Endothelial cell of umbilical vein (primary cell): Measurements from ENCODE around the gene PANK2. TPM values are rescaled to one million over a fixed set of nuclear protein-coding genes. Genes with fewer than 3 reads are reported as not detected.

ENCODE experiments used
- BruUV-seq: library from RNA; stranded (reverse); fragments of 400-500 nt; replicated peaks from 2 replicates; lab custom pipeline; 2021; lab: Mats Ljungman, UMichigan
- CTCF ChIA-PET: fragments of 300-600, 350-600 bp; sonication (Branson Sonifier 250); formaldehyde crosslinking; loops from one replicate; lab custom pipeline; 2021; ENCODE audit warnings: antibody characterized with exemption, inconsistent platforms; lab: Charles Lee
- POLR2A ChIA-PET: fragments of 300-600, 350-600 bp; sonication (Branson Sonifier 250); formaldehyde crosslinking; loops from one replicate; lab custom pipeline; 2021; ENCODE audit warnings: antibody characterized with exemption, inconsistent platforms; lab: Charles Lee
- DNase-seq: peaks from one replicate; pipeline ENCODE4 v3.0.0-alpha.2; 2011; ENCODE audit warnings: low read depth, low spot score
- FAIRE-seq: peaks from 2 replicates; lab custom pipeline; 2011; peaks lifted over from hg19 to GRCh38; lab: Jason Lieb, UNC
- H2AFZ ChIP-seq: 2 replicates; pipeline ENCODE4 v1.6.0; 2012; ENCODE audit warnings: low read depth, low read length, control low read depth, inconsistent platforms
- H3K27ac ChIP-seq: 2 replicates; pipeline ENCODE4 v1.5.1; 2011; ENCODE audit warnings: low read depth, mild to moderate bottlenecking, control low read depth, low read length, moderate library complexity; ENCODE audit not compliant: insufficient read depth
- H3K27me3 ChIP-seq, 2 experiments: 2 replicates each; pipeline versions ENCODE4 v1.6.0 to v1.6.1; 2011; ENCODE audit warnings: low read length in 2 of 2, mixed read lengths in 1 of 2; ENCODE audit not compliant: control insufficient read depth in 2 of 2, insufficient read depth in 2 of 2
- H3K36me3 ChIP-seq, 2 experiments: 2 replicates in 1 of 2; 3 replicates in 1 of 2; pipeline ENCODE4 v1.5.1; 2011; ENCODE audit warnings: low read length in 2 of 2, mild to moderate bottlenecking in 1 of 2, moderate library complexity in 1 of 2; ENCODE audit not compliant: control insufficient read depth in 2 of 2, insufficient read depth in 2 of 2; ENCODE audit errors: extremely low read depth in 1 of 2
- H3K4me1 ChIP-seq: 3 replicates; pipeline ENCODE4 v1.5.1; 2011; ENCODE audit warnings: mild to moderate bottlenecking, low read length; ENCODE audit not compliant: control insufficient read depth, insufficient read depth; ENCODE audit errors: extremely low read depth
- H3K4me2 ChIP-seq: 2 replicates; pipeline ENCODE4 v1.6.1; 2011; ENCODE audit warnings: low read length, control low read depth, mixed read lengths; ENCODE audit not compliant: insufficient read depth
- H3K4me3 ChIP-seq, 3 experiments: fragments of 200-600 bp in 1 of 3; sonication (generic), shearing (Covaris generic) in 1 of 3; replicated peaks in 1 of 3; 2 replicates each; pipeline ENCODE4 v1.5.1; 2011 to 2016; ENCODE audit warnings: control low read depth in 3 of 3, low read length in 3 of 3, mild to moderate bottlenecking in 2 of 3, inconsistent platforms in 1 of 3, low read depth in 1 of 3, moderate library complexity in 1 of 3; ENCODE audit not compliant: insufficient read depth in 1 of 3
- H3K79me2 ChIP-seq: 2 replicates; pipeline ENCODE4 v1.6.0; 2012; ENCODE audit warnings: low read length, inconsistent platforms; ENCODE audit not compliant: control insufficient read depth, insufficient read depth
- H3K9ac ChIP-seq: replicated peaks from 2 replicates; pipeline ENCODE3; 2011; ENCODE audit warnings: low read length, control low read depth; ENCODE audit not compliant: insufficient read depth; ENCODE audit errors: extremely low read depth
- H3K9me1 ChIP-seq: replicated peaks from 3 replicates; pipeline ENCODE4 v1.6.0; 2011; ENCODE audit warnings: mild to moderate bottlenecking, low read length; ENCODE audit not compliant: control insufficient read depth, insufficient read depth; ENCODE audit errors: extremely low read depth
- H3K9me3 ChIP-seq: replicated peaks from 2 replicates; pipeline ENCODE4 v1.5.1; 2012; ENCODE audit warnings: low read length, inconsistent platforms; ENCODE audit not compliant: control insufficient read depth, insufficient read depth
- H4K20me1 ChIP-seq: replicated peaks from 2 replicates; pipeline ENCODE3; 2011; ENCODE audit warnings: mild to moderate bottlenecking, low read length; ENCODE audit not compliant: control insufficient read depth, insufficient read depth; ENCODE audit errors: extremely low read depth
- EZH2 ChIP-seq: IDR thresholded peaks from 2 replicates; pipeline ENCODE4 v1.6.1; 2012; ENCODE audit warnings: borderline replicate concordance, low read depth, mild to moderate bottlenecking, moderate library complexity, low read length, inconsistent platforms; ENCODE audit not compliant: severe bottlenecking
- FOS ChIP-seq: IDR thresholded peaks from 2 replicates; pipeline ENCODE4 v1.6.1; 2011; ENCODE audit warnings: mild to moderate bottlenecking, low read length, moderate library complexity, borderline replicate concordance; ENCODE audit not compliant: insufficient read depth
- GATA2 ChIP-seq: IDR thresholded peaks from 2 replicates; pipeline ENCODE4 v1.7.0; 2011; ENCODE audit warnings: low read depth, mild to moderate bottlenecking, moderate library complexity, mixed read lengths, low read length; ENCODE audit not compliant: insufficient read length, insufficient read depth
- JUN ChIP-seq: IDR thresholded peaks from 2 replicates; pipeline ENCODE4 v1.6.1; 2011; ENCODE audit warnings: borderline replicate concordance, low read depth; ENCODE audit not compliant: insufficient read length, insufficient read depth
- MYC ChIP-seq: IDR thresholded peaks from one replicate; pipeline ENCODE4 v1.6.1; 2011; ENCODE audit warnings: mild to moderate bottlenecking, low read depth, low read length
- POLR2A ChIP-seq: IDR thresholded peaks from 2 replicates; pipeline ENCODE4 v1.6.1; 2012; ENCODE audit warnings: low read depth, mild to moderate bottlenecking, control low read depth, low read length
- POLR2AphosphoS5 ChIP-seq: IDR thresholded peaks from 2 replicates; pipeline ENCODE4 v1.6.1; 2012; ENCODE audit warnings: low read depth, mild to moderate bottlenecking, control low read depth, low read length, moderate library complexity; ENCODE audit not compliant: insufficient read depth
- dilution Hi-C: fragments of 300-500 bp; cut with MboI; formaldehyde crosslinking; loops from one replicate; pipeline ENCODE4 v1.15.0; 2019; ENCODE audit warnings: low sequenced_read_pairs; ENCODE audit not compliant: extremely low pct_ligation_motif_present
- intact Hi-C: fragments of 100-400 bp; cut with micrococcal nuclease; formaldehyde crosslinking; loops from one replicate; pipeline ENCODE4 v1.10.0; 2022
- polyA plus RNA-seq, 4 experiments: library from polyadenylated mRNA; depleted of rRNA in 3 of 4; stranded (reverse) in 3 of 4; unstranded in 1 of 4; fragments of >200 nt; gene quantifications; 2 replicates each; pipeline versions ENCODE4 v1.2.1 to v1.2.3, GENCODE V29; 2011 to 2012; ENCODE audit warnings: missing spikeins in 1 of 4
- total RNA-seq: library from RNA; stranded (reverse); gene quantifications from 2 replicates; pipeline ENCODE4 v1.2.3, GENCODE V29; 2021
- TF ChIP-seq, protein P1 (sequence below), 2 donors: IDR thresholded peaks; 1 replicate in 1 of 2; 2 replicates in 1 of 2; pipeline ENCODE4 v1.5.1; 2011; ENCODE audit warnings: low read length in 2 of 2, mild to moderate bottlenecking in 2 of 2, moderate library complexity in 2 of 2, control low read depth in 1 of 2, inconsistent platforms in 1 of 2, low read depth in 1 of 2; ENCODE audit not compliant: insufficient read depth in 1 of 2; ENCODE audit errors: extremely low read depth in 1 of 2
- TF ChIP-seq, protein P2 (sequence below): IDR thresholded peaks from 2 replicates; pipeline ENCODE4 v1.6.1; 2011; ENCODE audit not compliant: insufficient read depth, insufficient read length

The PANK2 gene
- total and polyA plus RNA-seq, 2 donors (not counting 3 experiments of a cell fraction or from before 2014, with no cell fraction given), result 18.9 to 54.3 TPM

DNA sequence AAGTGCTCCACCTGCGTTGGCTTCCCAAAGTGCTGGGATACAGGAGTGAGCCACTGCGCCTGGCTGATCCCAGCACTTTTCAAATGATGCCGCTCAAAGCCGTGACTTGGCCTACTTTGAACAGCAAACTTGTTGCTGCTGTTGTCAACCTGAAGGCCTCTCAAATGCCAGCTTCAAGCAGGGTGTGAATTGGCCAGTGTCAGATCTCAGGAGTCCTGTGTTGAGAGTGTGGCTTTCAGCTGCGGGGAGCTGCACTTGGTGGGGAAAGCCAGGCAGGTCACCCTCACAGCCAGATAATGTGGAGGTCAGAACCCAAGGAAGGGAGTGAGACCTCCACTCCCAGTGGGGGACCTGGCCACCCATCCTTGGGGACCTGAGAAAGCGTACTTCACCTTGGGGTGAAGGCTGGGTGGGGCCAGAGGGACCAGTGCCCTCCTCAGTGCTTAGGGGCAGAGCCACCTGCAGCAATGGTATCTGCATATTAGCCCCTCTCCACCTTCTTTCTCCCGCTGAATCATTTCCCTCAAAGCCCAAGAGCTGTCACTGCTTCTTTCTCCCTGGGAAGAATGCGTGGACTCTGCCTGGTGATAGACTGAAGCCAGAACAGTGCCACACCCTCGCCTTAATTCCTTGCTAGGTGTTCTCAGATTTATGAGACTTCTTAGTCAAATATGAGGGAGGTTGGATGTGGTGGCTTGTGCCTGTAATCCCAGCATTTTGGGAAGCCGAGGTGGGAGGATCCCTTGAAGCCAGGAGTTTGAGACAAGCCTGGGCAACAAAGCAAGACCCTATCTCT lies 19.1 kb upstream of the PANK2 start:
- H3K27ac ChIP-seq, result no peak overlapping the region
- dilution Hi-C loops, result no loop called here
- no peak overlapping the region for H3K4me3 ChIP-seq
- no peaks in the 10 kb centered on the region for H4K20me1 ChIP-seq
- TSS peak; percentile 0 for BruUV-seq
- no peaks in the 10 kb centered on the region for H3K9me3 ChIP-seq
- no peaks in the 10 kb centered on the region for H3K27me3 ChIP-seq
- TF ChIP-seq POLR2A (no peak), JUN (no peak), FOS (no peak), GATA2 (no peak), POLR2AphosphoS5 (no peak), EZH2 (no peak), MYC (no peak)
- TF ChIP-seq, protein P1, sequence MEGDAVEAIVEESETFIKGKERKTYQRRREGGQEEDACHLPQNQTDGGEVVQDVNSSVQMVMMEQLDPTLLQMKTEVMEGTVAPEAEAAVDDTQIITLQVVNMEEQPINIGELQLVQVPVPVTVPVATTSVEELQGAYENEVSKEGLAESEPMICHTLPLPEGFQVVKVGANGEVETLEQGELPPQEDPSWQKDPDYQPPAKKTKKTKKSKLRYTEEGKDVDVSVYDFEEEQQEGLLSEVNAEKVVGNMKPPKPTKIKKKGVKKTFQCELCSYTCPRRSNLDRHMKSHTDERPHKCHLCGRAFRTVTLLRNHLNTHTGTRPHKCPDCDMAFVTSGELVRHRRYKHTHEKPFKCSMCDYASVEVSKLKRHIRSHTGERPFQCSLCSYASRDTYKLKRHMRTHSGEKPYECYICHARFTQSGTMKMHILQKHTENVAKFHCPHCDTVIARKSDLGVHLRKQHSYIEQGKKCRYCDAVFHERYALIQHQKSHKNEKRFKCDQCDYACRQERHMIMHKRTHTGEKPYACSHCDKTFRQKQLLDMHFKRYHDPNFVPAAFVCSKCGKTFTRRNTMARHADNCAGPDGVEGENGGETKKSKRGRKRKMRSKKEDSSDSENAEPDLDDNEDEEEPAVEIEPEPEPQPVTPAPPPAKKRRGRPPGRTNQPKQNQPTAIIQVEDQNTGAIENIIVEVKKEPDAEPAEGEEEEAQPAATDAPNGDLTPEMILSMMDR (IDR thresholded peaks at IDR 0.05; ENCODE audit: extremely low read depth in 1 of 2, insufficient read depth in 1 of 2, low read depth in 1 of 2, low read length in 2 of 2), result no peak
- TF ChIP-seq, protein P2, sequence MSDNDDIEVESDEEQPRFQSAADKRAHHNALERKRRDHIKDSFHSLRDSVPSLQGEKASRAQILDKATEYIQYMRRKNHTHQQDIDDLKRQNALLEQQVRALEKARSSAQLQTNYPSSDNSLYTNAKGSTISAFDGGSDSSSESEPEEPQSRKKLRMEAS, result no peak
- ChIA-PET POLR2A (no interaction called here), CTCF (no interaction called here)
- FAIRE-seq, result no peak
- DNase-seq, result no peak
- intact Hi-C loops, result no loop called here
- no peaks in the 10 kb centered on the region for H3K9me1 ChIP-seq
- peaks cover 0 to 30% of the 10 kb centered on the region in 2 experiments for H3K36me3 ChIP-seq
- no peaks in the 10 kb centered on the region for H3K79me2 ChIP-seq
- no peaks in the 10 kb centered on the region for H3K4me1 ChIP-seq
- H2AFZ ChIP-seq, result no peak overlapping the region
- no peak overlapping the region for H3K4me2 ChIP-seq
- no peak overlapping the region for H3K9ac ChIP-seq
